Calu3 (cell line): ENCODE measurements around the gene TKTL1. TPM values are rescaled to one million over a fixed set of nuclear protein-coding genes. Genes with fewer than 3 reads are reported as not detected.
A peak's percentile ranks its signal among the peaks of the same experiment; 100 is the strongest.

Experiments used
- BruUV-seq: library from RNA; stranded (reverse); fragments of 400-500 nt; replicated peaks from 2 replicates; lab custom pipeline; 2021; lab: Mats Ljungman, UMichigan
- CTCF ChIA-PET: fragments of 300-600 bp; sonication (Branson Sonifier 250); formaldehyde crosslinking; loops from one replicate; lab custom pipeline; 2022; ENCODE audit warnings: antibody characterized with exemption; lab: Charles Lee
- DNase-seq: peaks from one replicate; pipeline ENCODE4 v3.0.0; 2022
- H3K27ac Mint-ChIP-seq: one replicate; pipeline ENCODE4 v1.8.0; 2022; ENCODE audit warnings: mixed read lengths; ENCODE audit not compliant: unreplicated experiment
- H3K27me3 Mint-ChIP-seq: one replicate; pipeline ENCODE4 v1.8.0; 2022; ENCODE audit warnings: mixed read lengths; ENCODE audit not compliant: unreplicated experiment
- H3K36me3 Mint-ChIP-seq: one replicate; pipeline ENCODE4 v1.8.0; 2022; ENCODE audit warnings: mild to moderate bottlenecking, moderate library complexity, mixed read lengths; ENCODE audit not compliant: insufficient read depth, unreplicated experiment
- H3K4me1 Mint-ChIP-seq: one replicate; pipeline ENCODE4 v1.8.0; 2022; ENCODE audit warnings: mild to moderate bottlenecking, low read depth, mixed read lengths; ENCODE audit not compliant: unreplicated experiment
- H3K4me3 Mint-ChIP-seq: one replicate; pipeline ENCODE4 v1.8.0; 2022; ENCODE audit warnings: mild to moderate bottlenecking, low read depth, moderate library complexity, mixed read lengths; ENCODE audit not compliant: unreplicated experiment
- H3K9me3 Mint-ChIP-seq: one replicate; pipeline ENCODE4 v1.8.0; 2022; ENCODE audit warnings: low read depth, mixed read lengths; ENCODE audit not compliant: unreplicated experiment
- intact Hi-C: fragments of 100-400 bp; cut with micrococcal nuclease; formaldehyde crosslinking; loops from one replicate; pipeline ENCODE4 v1.10.0; 2022; ENCODE audit not compliant: unreplicated experiment
- total RNA-seq: library from RNA; stranded (reverse); gene quantifications from 2 replicates; pipeline ENCODE4 v1.2.3, GENCODE V29; 2022
- TF ChIP-seq, protein P1 (sequence below): fragments of 200-600 bp; IDR thresholded peaks from one replicate; pipeline ENCODE4 v1.8.0; 2022; ENCODE audit warnings: antibody characterized with exemption; ENCODE audit not compliant: unreplicated experiment

The TKTL1 gene
- total RNA-seq, 1 experiment from 2014 or later = not detected

DNA sequence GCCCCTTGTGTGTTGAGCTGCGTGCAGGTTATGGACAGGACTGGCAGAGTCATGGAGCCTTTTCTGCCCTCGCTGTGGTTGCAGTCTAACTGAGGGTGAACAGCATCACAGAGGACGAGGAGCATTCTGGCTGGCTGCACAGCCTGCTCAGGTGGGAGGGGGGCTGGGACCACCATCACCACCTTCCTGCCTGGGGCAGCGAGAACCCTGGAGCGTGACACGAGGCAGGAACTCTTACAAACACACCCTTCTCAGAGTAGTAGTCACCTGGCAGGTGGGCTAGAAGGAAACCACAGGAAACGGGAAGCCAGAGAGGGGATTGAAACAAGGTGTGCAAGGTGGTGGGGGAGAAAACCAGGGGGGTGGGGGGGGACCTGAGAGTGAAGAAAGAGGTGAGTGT lies 25.6 kb downstream of the TKTL1 start:
- intact Hi-C loops = no loop called here
- no peaks in the 10 kb centered on the region for H3K9me3 Mint-ChIP-seq
- CTCF ChIA-PET = interaction anchor here (2.0 kb wide), 1 partner anchor 52 kb away, joined by 8 read pairs; no protein-coding TSS in a partner anchor
- no TSS peak for BruUV-seq
- H3K27ac Mint-ChIP-seq = no peak overlapping the region
- H3K27me3 Mint-ChIP-seq = peaks cover 72% of the 10 kb centered on the region
- no peaks in the 10 kb centered on the region for H3K36me3 Mint-ChIP-seq
- no peak overlapping the region for H3K4me3 Mint-ChIP-seq
- TF ChIP-seq, protein P1, sequence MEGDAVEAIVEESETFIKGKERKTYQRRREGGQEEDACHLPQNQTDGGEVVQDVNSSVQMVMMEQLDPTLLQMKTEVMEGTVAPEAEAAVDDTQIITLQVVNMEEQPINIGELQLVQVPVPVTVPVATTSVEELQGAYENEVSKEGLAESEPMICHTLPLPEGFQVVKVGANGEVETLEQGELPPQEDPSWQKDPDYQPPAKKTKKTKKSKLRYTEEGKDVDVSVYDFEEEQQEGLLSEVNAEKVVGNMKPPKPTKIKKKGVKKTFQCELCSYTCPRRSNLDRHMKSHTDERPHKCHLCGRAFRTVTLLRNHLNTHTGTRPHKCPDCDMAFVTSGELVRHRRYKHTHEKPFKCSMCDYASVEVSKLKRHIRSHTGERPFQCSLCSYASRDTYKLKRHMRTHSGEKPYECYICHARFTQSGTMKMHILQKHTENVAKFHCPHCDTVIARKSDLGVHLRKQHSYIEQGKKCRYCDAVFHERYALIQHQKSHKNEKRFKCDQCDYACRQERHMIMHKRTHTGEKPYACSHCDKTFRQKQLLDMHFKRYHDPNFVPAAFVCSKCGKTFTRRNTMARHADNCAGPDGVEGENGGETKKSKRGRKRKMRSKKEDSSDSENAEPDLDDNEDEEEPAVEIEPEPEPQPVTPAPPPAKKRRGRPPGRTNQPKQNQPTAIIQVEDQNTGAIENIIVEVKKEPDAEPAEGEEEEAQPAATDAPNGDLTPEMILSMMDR = no peak
- no peak for DNase-seq
- no peaks in the 10 kb centered on the region for H3K4me1 Mint-ChIP-seq

DNA sequence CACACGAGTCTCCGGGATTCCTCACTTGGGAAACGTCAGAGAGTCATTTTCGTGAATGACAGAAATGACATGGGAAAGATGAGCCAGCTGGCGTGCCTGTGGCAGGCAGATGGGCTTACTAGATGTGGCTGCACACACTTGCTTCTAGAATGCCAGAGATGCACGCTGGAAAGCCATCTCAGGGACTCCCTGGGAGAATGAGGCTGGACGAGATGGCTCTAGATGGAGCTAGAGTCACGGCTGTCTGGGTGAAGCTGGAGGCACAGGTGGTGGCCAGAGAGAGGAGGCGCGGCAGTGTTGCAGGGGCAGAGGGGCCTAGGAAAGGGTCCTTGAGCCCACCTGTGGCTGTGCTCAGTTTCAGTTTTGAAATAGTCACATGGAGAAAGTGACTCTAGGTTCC lies 26.0 kb downstream of the TKTL1 start:
- no TSS peak for BruUV-seq
- Mint-ChIP-seq H3K4me1 (no peaks in the 10 kb centered on the region), H3K9me3 (no peaks in the 10 kb centered on the region), H3K27me3 (peaks cover 77% of the 10 kb centered on the region), H3K27ac (no peak overlapping the region), H3K4me3 (no peak overlapping the region), H3K36me3 (no peaks in the 10 kb centered on the region)
- CTCF ChIA-PET = interaction anchor here (2.0 kb wide), 1 partner anchor 52 kb away, joined by 8 read pairs; no protein-coding TSS in a partner anchor
- intact Hi-C loops = no loop called here
- DNase-seq = peak; percentile 11
- TF ChIP-seq, protein P1 = no peak

DNA sequence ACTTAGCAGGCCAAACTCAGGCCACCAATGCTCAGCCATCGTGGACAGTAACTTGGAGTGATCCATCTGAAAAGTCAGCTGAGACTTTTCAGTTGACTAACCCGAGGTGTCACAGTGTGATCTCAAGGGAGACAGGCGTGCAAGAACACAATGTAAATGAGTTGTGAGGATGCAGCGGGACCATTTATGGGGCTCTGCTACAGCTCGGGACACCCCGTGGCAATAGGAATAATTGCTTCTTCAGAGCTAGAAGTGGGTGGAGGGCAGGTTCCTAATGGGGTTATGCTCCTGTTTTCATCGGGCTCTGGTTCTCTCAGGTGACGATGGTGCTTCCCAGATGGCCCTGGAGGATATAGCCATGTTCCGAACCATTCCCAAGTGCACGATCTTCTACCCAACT lies 27.3 kb downstream of the TKTL1 start:
- H3K4me3 Mint-ChIP-seq = no peak overlapping the region
- no peaks in the 10 kb centered on the region for H3K9me3 Mint-ChIP-seq
- no peak overlapping the region for H3K27ac Mint-ChIP-seq
- no TSS peak for BruUV-seq
- peaks cover 90% of the 10 kb centered on the region for H3K27me3 Mint-ChIP-seq
- intact Hi-C loops = no loop called here
- TF ChIP-seq, protein P1 = no peak
- DNase-seq = no peak
- CTCF ChIA-PET = interaction anchor here (0.6 to 2.0 kb wide), 2 partner anchors 50 to 155 kb away, joined by 3 to 8 read pairs; no protein-coding TSS in a partner anchor
- H3K36me3 Mint-ChIP-seq = no peaks in the 10 kb centered on the region
- H3K4me1 Mint-ChIP-seq = no peaks in the 10 kb centered on the region

DNA sequence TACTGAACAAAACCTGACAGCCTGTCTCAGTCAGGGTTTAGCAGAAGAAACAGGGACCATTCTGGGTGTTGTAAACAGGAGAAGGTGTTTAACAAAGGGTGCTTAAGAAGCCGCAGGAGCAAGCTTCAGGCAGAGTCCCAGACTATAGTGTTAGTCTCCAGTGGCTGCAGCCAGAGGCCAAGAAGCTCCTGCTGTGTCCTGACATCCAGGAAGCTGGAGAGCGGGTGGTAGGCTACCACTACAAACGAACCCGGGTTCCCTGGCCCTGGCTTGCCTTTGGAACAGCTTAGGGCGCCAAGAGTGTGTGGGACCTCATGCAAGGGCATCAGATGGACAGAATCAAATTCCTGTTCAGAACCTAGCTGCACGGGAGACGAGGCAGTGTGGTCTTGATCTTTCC lies 27.9 kb downstream of the TKTL1 start:
- no TSS peak for BruUV-seq
- Mint-ChIP-seq H3K27ac (no peak overlapping the region), H3K4me1 (no peaks in the 10 kb centered on the region), H3K27me3 (peaks cover 96% of the 10 kb centered on the region), H3K4me3 (no peak overlapping the region), H3K36me3 (no peaks in the 10 kb centered on the region), H3K9me3 (no peaks in the 10 kb centered on the region)
- intact Hi-C loops = no loop called here
- no peak for DNase-seq
- CTCF ChIA-PET = interaction anchor here (0.6 kb wide), 1 partner anchor 154 kb away, joined by 3 read pairs; no protein-coding TSS in a partner anchor
- TF ChIP-seq, protein P1 = no peak
